HepG2 (cell line): ENCODE measurements around the gene SMIM11. TPM values are rescaled to one million over a fixed set of nuclear protein-coding genes. Genes with fewer than 3 reads are reported as not detected.

Experiments used
- ATAC-seq: fragments of 200-7000 bp; cut with Tn5 transposase; 3 replicates; pipeline ENCODE4 v1.9.1; 2020; ENCODE audit warnings: mild to moderate bottlenecking, moderate library complexity
- BruUV-seq: library from RNA; stranded (reverse); fragments of 400-500 nt; replicated peaks from 2 replicates; lab custom pipeline; 2021; lab: Mats Ljungman, UMichigan
- CTCF ChIA-PET: fragments of 300-600 bp; formaldehyde crosslinking; extraction: SDS; loops from one replicate; lab custom pipeline; 2021; ENCODE audit warnings: low total read pairs, inconsistent platforms, low intra/inter-chr PET ratio; lab: Yijun Ruan, JAX
- POLR2A ChIA-PET: fragments of 350-600 bp; sonication (Branson Sonifier 250); formaldehyde crosslinking; loops from one replicate; lab custom pipeline; 2020; ENCODE audit warnings: antibody characterized with exemption, inconsistent platforms; lab: Yijun Ruan, JAX
- DNase-seq: peaks from one replicate; pipeline ENCODE4 v3.0.0-alpha.2; 2015; ENCODE audit warnings: low spot score
- FAIRE-seq: peaks from 3 replicates; lab custom pipeline; 2011; peaks lifted over from hg19 to GRCh38; lab: Jason Lieb, UNC
- H2AFZ ChIP-seq: one replicate; pipeline ENCODE4 v1.6.1; 2011; ENCODE audit warnings: low read length, inconsistent platforms
- H3K27ac ChIP-seq: fragments of 300-600 bp; 3 replicates; pipeline ENCODE4 v1.8.0; 2011; ENCODE audit warnings: mixed run types, mild to moderate bottlenecking, mixed read lengths, low read length, inconsistent platforms; ENCODE audit not compliant: insufficient read depth; ENCODE audit errors: extremely low read length
- H3K27me3 ChIP-seq, 2 experiments: fragments of 200-600 bp in 1 of 2; 2 replicates in 1 of 2; 3 replicates in 1 of 2; pipeline versions ENCODE4 v1.6.0 to v1.8.0; 2011; ENCODE audit warnings: low read length in 2 of 2, mild to moderate bottlenecking in 2 of 2, moderate library complexity in 2 of 2, inconsistent platforms in 1 of 2; ENCODE audit not compliant: insufficient read depth in 2 of 2, control insufficient read depth in 1 of 2
- H3K36me3 ChIP-seq, 2 experiments: fragments of 200-600 bp in 1 of 2; replicated peaks in 1 of 2; 2 replicates in 1 of 2; 3 replicates in 1 of 2; pipeline versions ENCODE4 v1.5.1 to v1.8.0; 2011; ENCODE audit warnings: low read length in 2 of 2, inconsistent platforms in 1 of 2; ENCODE audit not compliant: insufficient read depth in 2 of 2, control insufficient read depth in 1 of 2
- H3K4me1 ChIP-seq: 2 replicates; pipeline ENCODE4 v1.5.1; 2012; ENCODE audit warnings: low read length, inconsistent platforms; ENCODE audit not compliant: insufficient read depth
- H3K4me2 ChIP-seq: 2 replicates; pipeline ENCODE4 v1.6.0; 2011; ENCODE audit warnings: low read depth, low read length, inconsistent platforms
- H3K4me3 ChIP-seq, 3 experiments: fragments of 200-600 bp in 1 of 3; sonication (generic), shearing (Covaris generic) in 1 of 3; replicated peaks in 1 of 3; 2 replicates each; pipeline ENCODE4 v1.5.1; 2011 to 2016; ENCODE audit warnings: low read length in 3 of 3, inconsistent platforms in 2 of 3, low read depth in 2 of 3, mild to moderate bottlenecking in 2 of 3, control low read depth in 1 of 3, mixed read lengths in 1 of 3; ENCODE audit not compliant: insufficient read depth in 1 of 3
- H3K79me2 ChIP-seq: one replicate; pipeline ENCODE4 v1.6.1; 2011; ENCODE audit warnings: low read length, inconsistent platforms; ENCODE audit not compliant: insufficient read depth
- H3K9ac ChIP-seq: 2 replicates; pipeline ENCODE4 v1.6.0; 2011; ENCODE audit warnings: mild to moderate bottlenecking, low read depth, low read length, inconsistent platforms; ENCODE audit not compliant: insufficient read depth
- H3K9me3 ChIP-seq: 2 replicates; pipeline ENCODE4 v1.5.1; 2012; ENCODE audit warnings: mild to moderate bottlenecking, low read length
- H4K20me1 ChIP-seq: 2 replicates; pipeline ENCODE4 v1.6.0; 2011; ENCODE audit warnings: inconsistent platforms, mild to moderate bottlenecking, low read length, moderate library complexity; ENCODE audit not compliant: insufficient read depth
- GABPA ChIP-seq, 2 experiments: IDR thresholded peaks; 2 replicates each; pipeline ENCODE4 v1.6.1; 2011 to 2016; ENCODE audit warnings: low read depth in 2 of 2, low read length in 1 of 2, missing biosample characterization in 1 of 2, missing genetic modification characterization in 1 of 2
- KLF9 ChIP-seq: IDR thresholded peaks from 2 replicates; pipeline ENCODE4 v1.6.1; 2016; ENCODE audit warnings: low read depth
- MAFF ChIP-seq: IDR thresholded peaks from 2 replicates; pipeline ENCODE4 v1.6.1; 2011; ENCODE audit warnings: low read depth, low read length, improper control_type of control experiment
- MBD4 ChIP-seq: IDR thresholded peaks from 2 replicates; pipeline ENCODE4 v1.6.1; 2012; ENCODE audit warnings: low read length, inconsistent platforms, borderline replicate concordance
- NCOA5 ChIP-seq: sonication (generic); formaldehyde crosslinking; IDR thresholded peaks from 2 replicates; pipeline ENCODE4 v1.4.0; 2020; ENCODE audit warnings: missing genetic modification reagents
- SOX5 ChIP-seq: IDR thresholded peaks from 2 replicates; pipeline ENCODE4 v1.6.1; 2016; ENCODE audit warnings: borderline replicate concordance
- ZBTB20 ChIP-seq: sonication (generic); formaldehyde crosslinking; IDR thresholded peaks from 2 replicates; pipeline ENCODE4 v1.8.1; 2023; ENCODE audit warnings: missing genetic modification reagents, low read depth, mild to moderate bottlenecking, borderline replicate concordance
- ZIK1 ChIP-seq: sonication (generic); formaldehyde crosslinking; IDR thresholded peaks from 2 replicates; pipeline ENCODE4 v1.5.0; 2020; ENCODE audit warnings: mild to moderate bottlenecking, low read depth, missing genetic modification reagents, borderline replicate concordance
- ZNF335 ChIP-seq: sonication (generic); formaldehyde crosslinking; IDR thresholded peaks from 2 replicates; pipeline ENCODE4 v1.4.0; 2020; ENCODE audit warnings: missing genetic modification reagents
- ZNF737 ChIP-seq: sonication (generic); formaldehyde crosslinking; IDR thresholded peaks from 2 replicates; pipeline ENCODE4 v1.5.0; 2020; ENCODE audit warnings: missing genetic modification reagents, mild to moderate bottlenecking, borderline replicate concordance
- WGBS: methylation state at CpG from one replicate; pipeline ENCODE4 v1.1.6; 2017; ENCODE audit warnings: low lambda C conversion rate; 5-methylcytosine and 5-hydroxymethylcytosine counted together
- in situ Hi-C: cut with HindIII; loops from 2 replicates; pipeline ENCODE4 v1.10.0; 2017; ENCODE audit warnings: low pct_unique_long_range_greater_than_20kb; ENCODE audit not compliant: extremely low pct_ligation_motif_present
- intact Hi-C: fragments of 100-400 bp; cut with micrococcal nuclease; formaldehyde crosslinking; loops from one replicate; pipeline ENCODE4 v1.10.0; 2022; ENCODE audit not compliant: unreplicated experiment
- polyA plus RNA-seq, 8 experiments: library from polyadenylated mRNA; depleted of rRNA in 3 of 8; stranded (reverse) in 7 of 8; unstranded in 1 of 8; fragments of >200 nt; fragmentation: Illumina TruSeq in 4 of 8; extraction: Trizol in 4 of 8; gene quantifications; 2 replicates each; pipeline versions ENCODE4 v1.2.1 to v1.2.3, GENCODE V29; 2011 to 2016; ENCODE audit warnings: low read depth in 4 of 8, missing spikeins in 1 of 8, mixed read lengths in 1 of 8; ENCODE audit not compliant: insufficient read depth in 1 of 8
- total RNA-seq, 5 experiments: library from RNA; depleted of rRNA; stranded (reverse); fragments of >200 nt; fragmentation: Illumina TruSeq; extraction: Trizol; gene quantifications; 2 replicates each; pipeline ENCODE4 v1.2.3, GENCODE V29; 2016; ENCODE audit warnings: low read depth in 1 of 5
- TF ChIP-seq, protein P1 (sequence below): sonication (generic); formaldehyde crosslinking; conservative IDR thresholded peaks from 2 replicates; pipeline ENCODE4 v1.4.0; 2020; ENCODE audit warnings: missing genetic modification reagents
- TF ChIP-seq, protein P2 (sequence below): sonication (generic); formaldehyde crosslinking; conservative IDR thresholded peaks from 2 replicates; pipeline ENCODE4 v1.8.0; 2022; ENCODE audit warnings: low read depth, missing genetic modification reagents

The SMIM11 gene
- total and polyA plus RNA-seq, 2 of the 13 experiments (the other 11 are each of a cell fraction or from before 2014, with no cell fraction given) = 6.4 to 18.9 TPM

DNA sequence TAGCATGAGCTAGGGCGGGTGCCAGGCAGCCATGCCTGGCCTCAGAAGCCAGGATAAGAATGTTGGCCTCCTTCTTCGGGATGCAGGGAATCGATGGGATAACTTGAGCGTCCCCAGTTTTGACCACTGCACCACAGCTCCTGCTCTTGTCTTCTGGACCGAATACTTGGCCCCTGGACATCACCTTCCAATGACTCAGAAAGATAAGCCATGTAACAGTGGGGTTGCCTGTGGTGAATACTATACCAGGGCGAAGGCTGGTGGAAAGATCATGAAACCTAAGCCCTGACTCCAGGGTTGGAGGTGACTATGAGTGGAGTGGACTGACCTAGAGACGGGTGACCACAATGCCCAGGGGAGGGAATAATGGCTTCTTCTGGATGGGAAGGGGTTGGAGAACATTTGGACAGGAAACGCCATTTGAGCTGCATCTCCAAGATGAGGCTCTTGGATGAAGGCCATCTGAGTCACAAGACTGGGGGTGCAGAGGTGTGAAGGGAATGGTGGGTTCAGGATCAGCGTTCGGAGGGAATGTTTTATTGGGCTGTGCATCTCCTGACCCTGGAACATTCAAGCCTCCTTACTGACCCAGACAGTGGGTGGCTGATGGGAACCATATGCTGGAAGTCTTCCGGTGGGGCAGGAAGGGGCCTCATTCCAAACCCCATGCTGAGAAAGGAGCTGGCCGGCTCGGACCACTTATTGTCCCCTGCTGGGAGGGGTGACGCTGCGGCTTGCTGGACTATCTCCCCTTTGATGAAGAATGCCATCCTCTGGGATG is 30.0 kb upstream of the SMIM11 start:
- WGBS = 40% methylated on average over 8 of the region's 15 CpGs
- no peaks in the 10 kb centered on the region for H3K79me2 ChIP-seq
- ATAC-seq (no peak), FAIRE-seq (no peak), DNase-seq (no peak)
- H3K9ac ChIP-seq = no peak overlapping the region
- no peaks in the 10 kb centered on the region for H3K36me3 ChIP-seq
- no peaks in the 10 kb centered on the region for H3K9me3 ChIP-seq
- no TSS peak for BruUV-seq
- H3K27ac ChIP-seq = no peak overlapping the region
- no peak overlapping the region for H3K4me3 ChIP-seq
- H2AFZ ChIP-seq = no peak overlapping the region
- intact Hi-C loops = no loop called here
- H4K20me1 ChIP-seq = no peaks in the 10 kb centered on the region
- ChIA-PET POLR2A (no interaction called here), CTCF (interaction anchor here (4.9 kb wide), 1 partner anchor 421 kb away, joined by 35 read pairs; no protein-coding TSS in a partner anchor)
- peaks cover 3 to 44% of the 10 kb centered on the region in 2 experiments; a peak in 3 of 5 replicates for H3K27me3 ChIP-seq
- no peak overlapping the region for H3K4me2 ChIP-seq
- peaks cover 13% of the 10 kb centered on the region for H3K4me1 ChIP-seq
- TF ChIP-seq, protein P1, sequence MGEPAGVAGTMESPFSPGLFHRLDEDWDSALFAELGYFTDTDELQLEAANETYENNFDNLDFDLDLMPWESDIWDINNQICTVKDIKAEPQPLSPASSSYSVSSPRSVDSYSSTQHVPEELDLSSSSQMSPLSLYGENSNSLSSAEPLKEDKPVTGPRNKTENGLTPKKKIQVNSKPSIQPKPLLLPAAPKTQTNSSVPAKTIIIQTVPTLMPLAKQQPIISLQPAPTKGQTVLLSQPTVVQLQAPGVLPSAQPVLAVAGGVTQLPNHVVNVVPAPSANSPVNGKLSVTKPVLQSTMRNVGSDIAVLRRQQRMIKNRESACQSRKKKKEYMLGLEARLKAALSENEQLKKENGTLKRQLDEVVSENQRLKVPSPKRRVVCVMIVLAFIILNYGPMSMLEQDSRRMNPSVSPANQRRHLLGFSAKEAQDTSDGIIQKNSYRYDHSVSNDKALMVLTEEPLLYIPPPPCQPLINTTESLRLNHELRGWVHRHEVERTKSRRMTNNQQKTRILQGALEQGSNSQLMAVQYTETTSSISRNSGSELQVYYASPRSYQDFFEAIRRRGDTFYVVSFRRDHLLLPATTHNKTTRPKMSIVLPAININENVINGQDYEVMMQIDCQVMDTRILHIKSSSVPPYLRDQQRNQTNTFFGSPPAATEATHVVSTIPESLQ = no peak
- TF ChIP-seq NCOA5 (CRISPR knock-in tag) = no peak
- TF ChIP-seq MBD4 = no peak
- no peak for TF ChIP-seq ZNF335 (CRISPR knock-in tag)
- TF ChIP-seq KLF9 = no peak
- no peak for TF ChIP-seq MAFF
- no peak for TF ChIP-seq GABPA (IDR thresholded peaks at IDR 0.05; ENCODE audit: low read depth, low read length)
- no peak for TF ChIP-seq GABPA (CRISPR knock-in tag; IDR thresholded peaks at IDR 0.05; ENCODE audit: low read depth)
- TF ChIP-seq ZIK1 = no peak
- no peak for TF ChIP-seq SOX5
- TF ChIP-seq, protein P2, sequence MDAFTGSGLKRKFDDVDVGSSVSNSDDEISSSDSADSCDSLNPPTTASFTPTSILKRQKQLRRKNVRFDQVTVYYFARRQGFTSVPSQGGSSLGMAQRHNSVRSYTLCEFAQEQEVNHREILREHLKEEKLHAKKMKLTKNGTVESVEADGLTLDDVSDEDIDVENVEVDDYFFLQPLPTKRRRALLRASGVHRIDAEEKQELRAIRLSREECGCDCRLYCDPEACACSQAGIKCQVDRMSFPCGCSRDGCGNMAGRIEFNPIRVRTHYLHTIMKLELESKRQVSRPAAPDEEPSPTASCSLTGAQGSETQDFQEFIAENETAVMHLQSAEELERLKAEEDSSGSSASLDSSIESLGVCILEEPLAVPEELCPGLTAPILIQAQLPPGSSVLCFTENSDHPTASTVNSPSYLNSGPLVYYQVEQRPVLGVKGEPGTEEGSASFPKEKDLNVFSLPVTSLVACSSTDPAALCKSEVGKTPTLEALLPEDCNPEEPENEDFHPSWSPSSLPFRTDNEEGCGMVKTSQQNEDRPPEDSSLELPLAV (CRISPR knock-in tag) = no peak
- no peak for TF ChIP-seq ZBTB20
- no peak for TF ChIP-seq ZNF737 (CRISPR knock-in tag)
- TF ChIP-seq, all 625 proteins: peak for 0
- in situ Hi-C loops = no loop called here
